PFSK-1 (cell line): Measurements from ENCODE around the gene EEF1AKMT4.

Experiments used
- FOXP2 ChIP-seq: optimal IDR thresholded peaks from 2 replicates; pipeline ENCODE3; 2011; ENCODE audit warnings: borderline replicate concordance, control low read depth, inconsistent platforms; ENCODE audit not compliant: insufficient read depth; ENCODE audit errors: extremely low read length, extremely low read depth
- POLR2AphosphoS5 ChIP-seq: IDR thresholded peaks from 2 replicates; pipeline ENCODE4 v1.6.1; 2012; ENCODE audit warnings: low read depth, mild to moderate bottlenecking, control low read depth, low read length, moderate library complexity
- REST ChIP-seq, 2 experiments: IDR thresholded peaks; 2 replicates each; pipeline versions ENCODE4 v1.6.1 to v1.8.0; 2011 to 2012; ENCODE audit warnings: low read depth in 2 of 2, low read length in 2 of 2, control low read depth in 1 of 2, inconsistent platforms in 1 of 2, mild to moderate bottlenecking in 1 of 2, moderate library complexity in 1 of 2; ENCODE audit not compliant: insufficient read depth in 1 of 2
- SIN3A ChIP-seq: IDR thresholded peaks from 2 replicates; pipeline ENCODE4 v1.6.1; 2012; ENCODE audit warnings: mild to moderate bottlenecking, low read length, moderate library complexity, borderline replicate concordance; ENCODE audit not compliant: insufficient read depth
- TAF1 ChIP-seq: IDR thresholded peaks from 2 replicates; pipeline ENCODE4 v1.6.1; 2012; ENCODE audit warnings: low read length, control low read depth, borderline replicate concordance; ENCODE audit not compliant: insufficient read depth

EEF1AKMT4 gene

GRCh38 chr3:184248454-184249411, 739 bp upstream of the EEF1AKMT4 start, which contains the start of gene ALG3:
Gene ALG3 (minus strand): TSS chr3:184248962. CDS start chr3:184248940, 22 bp downstream.
- peak; percentile 56 for TF ChIP-seq FOXP2
- peak; percentile 44 to 51; a peak in 3 of 4 replicates for TF ChIP-seq REST (IDR thresholded peaks at IDR 0.05; ENCODE audit: insufficient read depth in 1 of 2, low read depth in 2 of 2, low read length in 2 of 2)
- peak; percentile 78; the same call in 1 of the 2 replicates for TF ChIP-seq SIN3A
- peak; percentile 96 for TF ChIP-seq TAF1
- TF ChIP-seq POLR2AphosphoS5, result peak; percentile 53

GRCh38 chr3:184250167-184250828, 826 bp downstream of the EEF1AKMT4 start:
- TF ChIP-seq POLR2AphosphoS5, result no peak
- TF ChIP-seq SIN3A, result no peak
- TF ChIP-seq REST (IDR thresholded peaks at IDR 0.05; ENCODE audit: insufficient read depth in 1 of 2, low read depth in 2 of 2, low read length in 2 of 2), result no peak; a peak in 1 of 4 replicates
- TF ChIP-seq FOXP2, result no peak
- no peak for TF ChIP-seq TAF1

- no peak for TF ChIP-seq FOXP2
- no peak for TF ChIP-seq SIN3A
- TF ChIP-seq POLR2AphosphoS5, result no peak
- no peak for TF ChIP-seq TAF1
- no peak for TF ChIP-seq REST (IDR thresholded peaks at IDR 0.05; ENCODE audit: insufficient read depth in 1 of 2, low read depth in 2 of 2, low read length in 2 of 2)
Measured at GRCh38 chr3:184255291-184256039, 6.0 kb downstream of the EEF1AKMT4 start.

GRCh38 chr3:184257083-184257915, 7.8 kb downstream of the EEF1AKMT4 start:
- no peak for TF ChIP-seq REST (IDR thresholded peaks at IDR 0.05; ENCODE audit: insufficient read depth in 1 of 2, low read depth in 2 of 2, low read length in 2 of 2)
- TF ChIP-seq POLR2AphosphoS5, result no peak
- no peak for TF ChIP-seq TAF1
- TF ChIP-seq FOXP2, result no peak
